ENCODE measurements around the gene C9orf50. TPM values are rescaled to one million over a fixed set of nuclear protein-coding genes. Genes with fewer than 3 reads are reported as not detected.
A peak's percentile ranks its signal among the peaks of the same experiment; 100 is the strongest.

The C9orf50 gene
- total RNA-seq, 1 donor from 2014 or later: 0.56 TPM

DNA sequence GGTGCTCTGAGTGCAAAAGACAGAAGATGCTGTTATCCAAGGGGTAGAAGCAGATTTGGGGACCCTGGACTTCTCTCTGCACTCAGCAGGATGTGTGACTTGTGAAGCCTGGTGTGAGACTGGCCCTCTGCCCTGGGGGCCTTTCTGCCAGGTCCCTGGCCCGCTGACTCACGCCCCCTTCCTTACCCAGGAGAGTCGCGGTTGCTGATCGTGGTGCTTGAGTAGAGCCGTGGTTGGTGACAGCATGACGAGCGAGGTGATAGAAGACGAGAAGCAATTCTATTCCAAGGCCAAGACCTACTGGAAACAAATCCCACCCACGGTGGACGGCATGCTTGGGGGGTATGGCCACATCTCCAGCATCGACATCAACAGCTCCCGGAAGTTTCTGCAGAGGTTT lies 11.6 kb upstream of the C9orf50 start:
- H3K27ac Mint-ChIP-seq (ENCODE audit: unreplicated experiment): no peak overlapping the region
- H3K4me3 Mint-ChIP-seq (ENCODE audit: unreplicated experiment): no peak overlapping the region
- H3K36me3 Mint-ChIP-seq (ENCODE audit: unreplicated experiment): no peaks in the 10 kb centered on the region
- DNase-seq: no peak
- H3K9me3 Mint-ChIP-seq (ENCODE audit: unreplicated experiment): peaks cover 13% of the 10 kb centered on the region
- peaks cover 19% of the 10 kb centered on the region for H3K27me3 Mint-ChIP-seq (ENCODE audit: unreplicated experiment)
- H3K4me1 Mint-ChIP-seq (ENCODE audit: low read depth, unreplicated experiment): peaks cover 35% of the 10 kb centered on the region
- TF ChIP-seq, protein P1, sequence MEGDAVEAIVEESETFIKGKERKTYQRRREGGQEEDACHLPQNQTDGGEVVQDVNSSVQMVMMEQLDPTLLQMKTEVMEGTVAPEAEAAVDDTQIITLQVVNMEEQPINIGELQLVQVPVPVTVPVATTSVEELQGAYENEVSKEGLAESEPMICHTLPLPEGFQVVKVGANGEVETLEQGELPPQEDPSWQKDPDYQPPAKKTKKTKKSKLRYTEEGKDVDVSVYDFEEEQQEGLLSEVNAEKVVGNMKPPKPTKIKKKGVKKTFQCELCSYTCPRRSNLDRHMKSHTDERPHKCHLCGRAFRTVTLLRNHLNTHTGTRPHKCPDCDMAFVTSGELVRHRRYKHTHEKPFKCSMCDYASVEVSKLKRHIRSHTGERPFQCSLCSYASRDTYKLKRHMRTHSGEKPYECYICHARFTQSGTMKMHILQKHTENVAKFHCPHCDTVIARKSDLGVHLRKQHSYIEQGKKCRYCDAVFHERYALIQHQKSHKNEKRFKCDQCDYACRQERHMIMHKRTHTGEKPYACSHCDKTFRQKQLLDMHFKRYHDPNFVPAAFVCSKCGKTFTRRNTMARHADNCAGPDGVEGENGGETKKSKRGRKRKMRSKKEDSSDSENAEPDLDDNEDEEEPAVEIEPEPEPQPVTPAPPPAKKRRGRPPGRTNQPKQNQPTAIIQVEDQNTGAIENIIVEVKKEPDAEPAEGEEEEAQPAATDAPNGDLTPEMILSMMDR (IDR thresholded peaks at IDR 0.05; ENCODE audit: partially characterized antibody, unreplicated experiment): no peak

DNA sequence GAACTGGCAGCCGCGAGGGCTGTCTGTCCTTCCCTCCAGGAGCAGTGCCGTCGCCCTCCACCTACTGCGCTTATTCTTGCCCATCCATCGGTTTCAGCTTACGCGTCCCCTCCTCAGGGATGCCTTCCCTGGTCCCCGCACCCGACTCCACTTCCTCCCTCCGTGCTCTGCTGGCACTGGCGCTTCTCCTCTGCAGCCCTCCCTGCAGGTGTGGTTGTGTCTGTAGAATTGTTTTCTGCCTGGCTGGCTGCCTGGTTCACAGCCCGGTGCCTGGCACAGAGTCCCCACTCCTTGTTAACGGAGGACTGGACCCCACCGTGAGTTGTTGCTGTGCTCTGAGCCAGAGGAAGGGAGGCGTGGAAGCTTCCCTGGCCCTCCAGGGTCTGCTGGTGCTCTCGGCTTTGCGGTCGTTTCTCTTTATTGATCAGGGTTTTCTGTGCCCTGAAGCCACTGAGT lies 10.8 kb upstream of the C9orf50 start:
- DNase-seq: no peak
- Mint-ChIP-seq H3K36me3 (ENCODE audit: unreplicated experiment) (no peaks in the 10 kb centered on the region), H3K9me3 (ENCODE audit: unreplicated experiment) (peaks cover 12% of the 10 kb centered on the region), H3K4me1 (ENCODE audit: low read depth, unreplicated experiment) (peaks cover 43% of the 10 kb centered on the region), H3K27ac (ENCODE audit: unreplicated experiment) (peak overlapping the region; percentile 82), H3K4me3 (ENCODE audit: unreplicated experiment) (peak overlapping the region; percentile 47), H3K27me3 (ENCODE audit: unreplicated experiment) (peaks cover 21% of the 10 kb centered on the region)
- TF ChIP-seq, protein P1 (IDR thresholded peaks at IDR 0.05; ENCODE audit: partially characterized antibody, unreplicated experiment): no peak

DNA sequence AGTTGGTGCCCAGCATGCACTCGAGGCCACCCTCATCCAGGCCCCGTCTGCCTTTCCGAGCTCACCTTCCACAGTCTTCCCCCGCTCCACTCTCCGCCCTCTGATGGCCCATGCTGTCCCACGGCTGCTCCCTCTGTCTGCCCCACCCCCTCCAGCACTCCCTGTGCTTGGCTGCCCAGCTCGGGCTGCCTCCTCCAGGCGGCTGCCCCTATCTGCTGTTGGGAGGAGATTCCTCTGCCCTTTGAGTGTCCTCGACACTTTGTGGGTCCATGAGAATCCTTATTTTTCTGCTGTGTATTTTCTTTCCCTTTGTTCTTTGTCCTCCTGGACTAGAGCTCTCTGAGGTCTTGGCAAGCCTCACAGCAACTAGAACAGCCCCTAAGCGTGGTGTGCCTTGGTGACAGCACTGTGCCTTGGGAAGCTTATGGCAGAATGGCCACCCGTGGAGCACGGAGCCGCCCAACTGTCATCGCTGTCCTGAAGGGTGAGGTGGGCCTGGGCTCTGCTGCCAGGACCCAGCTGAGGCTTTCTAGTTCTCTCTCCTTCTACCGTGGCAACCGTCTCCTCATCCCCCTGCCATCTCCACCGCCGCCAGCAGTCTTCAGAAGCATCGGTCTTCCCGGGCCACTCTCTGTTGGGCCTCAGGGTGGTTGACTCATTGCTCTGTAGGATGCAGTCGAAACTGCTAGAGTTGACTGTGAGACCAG lies 10.2 kb upstream of the C9orf50 start:
- DNase-seq: no peak
- TF ChIP-seq, protein P1 (IDR thresholded peaks at IDR 0.05; ENCODE audit: partially characterized antibody, unreplicated experiment): no peak
- Mint-ChIP-seq H3K4me3 (ENCODE audit: unreplicated experiment) (peak overlapping the region; percentile 47), H3K27ac (ENCODE audit: unreplicated experiment) (peak overlapping the region; percentile 82), H3K9me3 (ENCODE audit: unreplicated experiment) (peaks cover 12% of the 10 kb centered on the region), H3K27me3 (ENCODE audit: unreplicated experiment) (peaks cover 21% of the 10 kb centered on the region), H3K36me3 (ENCODE audit: unreplicated experiment) (no peaks in the 10 kb centered on the region), H3K4me1 (ENCODE audit: low read depth, unreplicated experiment) (peaks cover 43% of the 10 kb centered on the region)

DNA sequence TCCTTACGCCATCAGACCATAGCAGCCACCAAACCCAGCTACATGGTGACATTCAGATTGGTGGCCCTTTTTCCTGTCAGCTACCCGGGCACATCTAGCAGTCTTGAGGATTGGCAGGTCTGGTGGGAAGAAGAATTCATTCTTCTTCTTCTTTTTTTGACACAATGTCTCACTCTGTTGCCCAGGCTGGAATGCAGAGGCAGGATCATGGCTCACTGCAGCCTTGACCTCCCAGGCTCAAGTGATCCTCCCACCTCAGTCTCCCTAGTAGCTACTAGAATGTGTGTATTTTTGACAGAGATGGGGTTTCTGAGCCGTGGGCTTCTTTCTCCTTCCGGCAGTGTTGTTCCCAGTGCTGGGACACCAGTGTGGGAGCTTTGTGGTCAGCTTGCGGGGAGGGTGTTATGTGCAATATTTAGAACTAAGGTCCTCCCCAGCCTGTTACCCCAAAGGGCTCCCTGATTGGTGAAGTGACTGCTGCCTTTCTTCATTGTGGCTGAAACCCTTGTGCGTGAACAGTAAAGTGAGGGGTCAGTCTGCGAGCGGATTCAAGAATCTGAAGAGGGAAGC lies 8.4 kb upstream of the C9orf50 start:
- DNase-seq: no peak
- H3K36me3 Mint-ChIP-seq (ENCODE audit: unreplicated experiment): no peaks in the 10 kb centered on the region
- TF ChIP-seq, protein P1 (IDR thresholded peaks at IDR 0.05; ENCODE audit: partially characterized antibody, unreplicated experiment): no peak
- peaks cover 10% of the 10 kb centered on the region for H3K9me3 Mint-ChIP-seq (ENCODE audit: unreplicated experiment)
- H3K27ac Mint-ChIP-seq (ENCODE audit: unreplicated experiment): peak overlapping the region; percentile 62
- H3K27me3 Mint-ChIP-seq (ENCODE audit: unreplicated experiment): peaks cover 19% of the 10 kb centered on the region
- peak overlapping the region; percentile 94 for H3K4me3 Mint-ChIP-seq (ENCODE audit: unreplicated experiment)
- H3K4me1 Mint-ChIP-seq (ENCODE audit: low read depth, unreplicated experiment): peaks cover 46% of the 10 kb centered on the region

DNA sequence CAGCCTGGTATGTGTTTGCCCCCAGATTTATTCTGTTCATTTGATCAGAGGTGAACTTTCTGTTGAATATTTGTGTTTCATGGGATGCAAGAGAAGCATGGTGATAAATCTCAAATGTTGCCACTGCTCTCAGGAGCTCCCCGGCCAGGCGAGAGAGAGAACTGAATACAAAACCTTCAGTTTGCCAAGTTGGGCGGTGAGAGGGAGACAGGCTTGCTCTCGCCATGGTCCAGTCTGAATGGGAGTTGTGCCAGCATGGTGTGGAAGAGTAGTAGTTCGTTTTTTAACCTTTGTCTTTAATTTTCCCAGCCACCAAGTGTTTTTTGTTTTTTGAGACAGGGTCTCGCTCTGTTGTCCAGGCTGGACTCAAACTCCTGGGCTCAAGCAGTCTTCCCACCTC lies 7.8 kb upstream of the C9orf50 start:
- Mint-ChIP-seq H3K4me1 (ENCODE audit: low read depth, unreplicated experiment) (peaks cover 51% of the 10 kb centered on the region), H3K27ac (ENCODE audit: unreplicated experiment) (peak overlapping the region; percentile 98), H3K36me3 (ENCODE audit: unreplicated experiment) (no peaks in the 10 kb centered on the region), H3K4me3 (ENCODE audit: unreplicated experiment) (peak overlapping the region; percentile 94), H3K27me3 (ENCODE audit: unreplicated experiment) (peaks cover 21% of the 10 kb centered on the region), H3K9me3 (ENCODE audit: unreplicated experiment) (peaks cover 10% of the 10 kb centered on the region)
- no peak for DNase-seq
- TF ChIP-seq, protein P1 (IDR thresholded peaks at IDR 0.05; ENCODE audit: partially characterized antibody, unreplicated experiment): no peak
